Measurements from ENCODE around the gene PREP.
"Not testable (repeated sequence)": the region's sequence is repeated elsewhere in the genome, so short reads cannot be mapped to it uniquely, and the experiment has no call there.

The PREP gene

GRCh38 chr6:105338350-105338983, 64.4 kb downstream of the PREP start:
- not testable (repeated sequence) for DNase-seq

GRCh38 chr6:105336986-105337385, 65.9 kb downstream of the PREP start:
- no peak for DNase-seq

GRCh38 chr6:105332576-105332975, 70.3 kb downstream of the PREP start:
- DNase-seq, result no peak

- DNase-seq, result no peak
These were observed 71.0 kb downstream of the PREP start for GRCh38 chr6:105331927-105332326.

- no peak for DNase-seq
These were observed 72.0 kb downstream of the PREP start for GRCh38 chr6:105330913-105331312.

GRCh38 chr6:105330364-105330763, 72.5 kb downstream of the PREP start:
- DNase-seq, result no peak

- DNase-seq, result no peak
These were observed 75.8 kb downstream of the PREP start for GRCh38 chr6:105326833-105327770.

GRCh38 chr6:105326216-105326615, 76.7 kb downstream of the PREP start:
- no peak for DNase-seq

- no peak for DNase-seq
These were observed 78.4 kb downstream of the PREP start for GRCh38 chr6:105324386-105324950.

GRCh38 chr6:105322499-105323225, 80.2 kb downstream of the PREP start:
- DNase-seq, result no peak

GRCh38 chr6:105321728-105322127, 81.2 kb downstream of the PREP start:
- DNase-seq, result no peak

- no peak for DNase-seq
These were observed 81.7 kb downstream of the PREP start for GRCh38 chr6:105321207-105321606.

GRCh38 chr6:105320765-105321164, 82.1 kb downstream of the PREP start:
- DNase-seq, result no peak

GRCh38 chr6:105320271-105320670, 82.6 kb downstream of the PREP start:
- DNase-seq, result no peak

- DNase-seq, result no peak
These were observed 83.6 kb downstream of the PREP start for GRCh38 chr6:105319331-105319730.

GRCh38 chr6:105318660-105319059, 84.2 kb downstream of the PREP start:
- no peak for DNase-seq

- DNase-seq, result no peak
These were observed 85.0 kb downstream of the PREP start for GRCh38 chr6:105317607-105318533.

- DNase-seq, result no peak
These were observed 89.7 kb downstream of the PREP start for GRCh38 chr6:105313211-105313610.

GRCh38 chr6:105310947-105311346, 91.9 kb downstream of the PREP start:
- no peak for DNase-seq

- DNase-seq, result no peak
These were observed 92.5 kb downstream of the PREP start for GRCh38 chr6:105310371-105310770.

- no peak for DNase-seq
These were observed 94.0 kb downstream of the PREP start for GRCh38 chr6:105308840-105309239.

GRCh38 chr6:105305521-105305920, 97.4 kb downstream of the PREP start:
- DNase-seq, result no peak
